HL-60 (cell line): ENCODE results near the gene HECTD4.

ENCODE experiments used
- GABPA ChIP-seq: IDR thresholded peaks from 2 replicates; pipeline ENCODE4 v1.6.1; 2012; ENCODE audit warnings: low read depth
- POLR2AphosphoS5 ChIP-seq: IDR thresholded peaks from 2 replicates; pipeline ENCODE4 v1.6.1; 2012; ENCODE audit warnings: low read depth
- SPI1 ChIP-seq: IDR thresholded peaks from 2 replicates; pipeline ENCODE4 v1.6.1; 2012; ENCODE audit warnings: low read depth, mild to moderate bottlenecking, borderline replicate concordance
- TF ChIP-seq, protein P1 (sequence below): IDR thresholded peaks from one replicate; pipeline ENCODE4 v1.5.1; 2011; ENCODE audit warnings: low read length, control low read depth, inconsistent platforms; ENCODE audit not compliant: insufficient read depth
- TF ChIP-seq, protein P2 (sequence below): IDR thresholded peaks from 2 replicates; pipeline ENCODE4 v1.6.1; 2012; ENCODE audit warnings: low read depth; ENCODE audit not compliant: insufficient replicate concordance

- TF ChIP-seq, protein P1, sequence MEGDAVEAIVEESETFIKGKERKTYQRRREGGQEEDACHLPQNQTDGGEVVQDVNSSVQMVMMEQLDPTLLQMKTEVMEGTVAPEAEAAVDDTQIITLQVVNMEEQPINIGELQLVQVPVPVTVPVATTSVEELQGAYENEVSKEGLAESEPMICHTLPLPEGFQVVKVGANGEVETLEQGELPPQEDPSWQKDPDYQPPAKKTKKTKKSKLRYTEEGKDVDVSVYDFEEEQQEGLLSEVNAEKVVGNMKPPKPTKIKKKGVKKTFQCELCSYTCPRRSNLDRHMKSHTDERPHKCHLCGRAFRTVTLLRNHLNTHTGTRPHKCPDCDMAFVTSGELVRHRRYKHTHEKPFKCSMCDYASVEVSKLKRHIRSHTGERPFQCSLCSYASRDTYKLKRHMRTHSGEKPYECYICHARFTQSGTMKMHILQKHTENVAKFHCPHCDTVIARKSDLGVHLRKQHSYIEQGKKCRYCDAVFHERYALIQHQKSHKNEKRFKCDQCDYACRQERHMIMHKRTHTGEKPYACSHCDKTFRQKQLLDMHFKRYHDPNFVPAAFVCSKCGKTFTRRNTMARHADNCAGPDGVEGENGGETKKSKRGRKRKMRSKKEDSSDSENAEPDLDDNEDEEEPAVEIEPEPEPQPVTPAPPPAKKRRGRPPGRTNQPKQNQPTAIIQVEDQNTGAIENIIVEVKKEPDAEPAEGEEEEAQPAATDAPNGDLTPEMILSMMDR, result no peak
- TF ChIP-seq POLR2AphosphoS5 (no peak), SPI1 (no peak), GABPA (no peak)
- TF ChIP-seq, protein P2, sequence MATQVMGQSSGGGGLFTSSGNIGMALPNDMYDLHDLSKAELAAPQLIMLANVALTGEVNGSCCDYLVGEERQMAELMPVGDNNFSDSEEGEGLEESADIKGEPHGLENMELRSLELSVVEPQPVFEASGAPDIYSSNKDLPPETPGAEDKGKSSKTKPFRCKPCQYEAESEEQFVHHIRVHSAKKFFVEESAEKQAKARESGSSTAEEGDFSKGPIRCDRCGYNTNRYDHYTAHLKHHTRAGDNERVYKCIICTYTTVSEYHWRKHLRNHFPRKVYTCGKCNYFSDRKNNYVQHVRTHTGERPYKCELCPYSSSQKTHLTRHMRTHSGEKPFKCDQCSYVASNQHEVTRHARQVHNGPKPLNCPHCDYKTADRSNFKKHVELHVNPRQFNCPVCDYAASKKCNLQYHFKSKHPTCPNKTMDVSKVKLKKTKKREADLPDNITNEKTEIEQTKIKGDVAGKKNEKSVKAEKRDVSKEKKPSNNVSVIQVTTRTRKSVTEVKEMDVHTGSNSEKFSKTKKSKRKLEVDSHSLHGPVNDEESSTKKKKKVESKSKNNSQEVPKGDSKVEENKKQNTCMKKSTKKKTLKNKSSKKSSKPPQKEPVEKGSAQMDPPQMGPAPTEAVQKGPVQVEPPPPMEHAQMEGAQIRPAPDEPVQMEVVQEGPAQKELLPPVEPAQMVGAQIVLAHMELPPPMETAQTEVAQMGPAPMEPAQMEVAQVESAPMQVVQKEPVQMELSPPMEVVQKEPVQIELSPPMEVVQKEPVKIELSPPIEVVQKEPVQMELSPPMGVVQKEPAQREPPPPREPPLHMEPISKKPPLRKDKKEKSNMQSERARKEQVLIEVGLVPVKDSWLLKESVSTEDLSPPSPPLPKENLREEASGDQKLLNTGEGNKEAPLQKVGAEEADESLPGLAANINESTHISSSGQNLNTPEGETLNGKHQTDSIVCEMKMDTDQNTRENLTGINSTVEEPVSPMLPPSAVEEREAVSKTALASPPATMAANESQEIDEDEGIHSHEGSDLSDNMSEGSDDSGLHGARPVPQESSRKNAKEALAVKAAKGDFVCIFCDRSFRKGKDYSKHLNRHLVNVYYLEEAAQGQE, result no peak
These were observed 175.3 kb downstream of the HECTD4 start for GRCh38 chr12:112206944-112207343.
